ENCODE data around the gene MTRF1.

MTRF1 gene

DNA sequence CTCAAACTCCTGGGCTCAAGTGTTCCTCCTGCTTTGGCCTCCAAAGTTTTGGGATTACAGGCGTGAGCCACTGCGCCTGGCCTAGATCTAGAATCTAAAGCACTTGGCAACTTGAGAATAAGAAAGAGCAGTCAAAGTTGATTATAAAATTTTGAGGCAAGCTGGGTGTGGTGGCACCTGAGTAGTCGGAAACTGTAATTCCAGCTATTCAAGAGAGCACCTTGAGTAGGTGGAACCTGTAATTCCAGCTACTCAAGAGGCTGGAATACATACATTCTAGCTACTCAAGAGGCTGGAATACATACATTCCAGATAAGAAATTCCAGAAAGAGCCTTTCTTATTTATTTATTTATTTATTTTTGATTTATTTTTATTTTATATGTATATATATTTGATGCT, 39.4 kb upstream of the MTRF1 start:
- DNase-seq (ENCODE audit: insufficient read length, low spot score): no peak
- TF ChIP-seq SPI1 (IDR thresholded peaks at IDR 0.05; ENCODE audit: low read depth, low read length): no peak
- TF ChIP-seq POU2F2 (IDR thresholded peaks at IDR 0.05; ENCODE audit: low read depth, low read length): no peak
- TF ChIP-seq PAX5 (IDR thresholded peaks at IDR 0.05; ENCODE audit: insufficient read depth, low read length, severe bottlenecking): no peak
- no peak for TF ChIP-seq POLR2AphosphoS5 (IDR thresholded peaks at IDR 0.05; ENCODE audit: low read depth, low read length)
- TF ChIP-seq TAF1 (IDR thresholded peaks at IDR 0.05; ENCODE audit: low read depth, low read length): no peak
- no peak for TF ChIP-seq POLR2A (IDR thresholded peaks at IDR 0.05; ENCODE audit: low read depth, low read length)
- no peak for FAIRE-seq

DNA sequence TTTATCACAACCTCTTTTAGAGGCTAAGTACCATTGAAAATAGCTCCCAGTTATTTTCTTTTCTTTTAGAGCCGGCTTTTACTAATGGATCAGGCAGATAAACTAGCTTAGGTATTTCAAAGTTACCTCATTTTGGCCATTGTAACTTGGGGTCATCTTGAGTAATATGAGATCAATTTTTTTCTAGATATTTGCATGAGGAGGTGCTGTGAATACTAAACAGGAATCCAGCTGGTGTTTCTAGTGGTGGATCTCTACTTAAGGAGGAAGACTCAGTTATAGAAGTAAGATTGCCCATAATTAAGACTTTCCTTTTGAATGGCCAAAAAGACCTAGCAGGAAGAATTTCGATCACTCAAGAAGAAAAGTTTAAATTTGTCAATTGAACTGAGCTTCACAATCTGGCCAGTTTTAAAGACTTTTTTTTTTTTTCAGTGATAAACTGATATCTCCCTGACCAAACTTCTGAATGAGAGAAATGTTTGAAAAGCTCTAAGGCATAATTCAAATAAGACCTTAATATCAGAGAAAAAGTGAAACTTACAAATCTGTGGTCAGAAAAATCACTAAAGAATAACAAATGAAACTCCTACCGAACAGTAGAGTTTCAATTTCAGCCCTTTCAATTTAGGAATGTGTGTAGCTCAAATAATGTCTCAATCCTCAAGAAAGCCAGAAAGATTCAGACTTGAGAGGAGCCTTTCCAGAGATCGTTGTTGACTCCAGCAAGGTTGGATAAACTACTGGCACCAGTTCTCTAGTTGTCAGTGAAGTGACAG, 36.1 kb upstream of the MTRF1 start:
- DNase-seq (ENCODE audit: insufficient read length, low spot score): no peak
- FAIRE-seq: peak; percentile 61
- TF ChIP-seq PAX5 (IDR thresholded peaks at IDR 0.05; ENCODE audit: insufficient read depth, low read length, severe bottlenecking) (no peak), TAF1 (IDR thresholded peaks at IDR 0.05; ENCODE audit: low read depth, low read length) (no peak), POU2F2 (IDR thresholded peaks at IDR 0.05; ENCODE audit: low read depth, low read length) (no peak), POLR2AphosphoS5 (IDR thresholded peaks at IDR 0.05; ENCODE audit: low read depth, low read length) (no peak), POLR2A (IDR thresholded peaks at IDR 0.05; ENCODE audit: low read depth, low read length) (no peak), SPI1 (IDR thresholded peaks at IDR 0.05; ENCODE audit: low read depth, low read length) (no peak)

- DNase-seq (ENCODE audit: insufficient read length, low spot score) (no peak), FAIRE-seq (no peak)
- TF ChIP-seq TAF1 (IDR thresholded peaks at IDR 0.05; ENCODE audit: low read depth, low read length) (no peak), PAX5 (IDR thresholded peaks at IDR 0.05; ENCODE audit: insufficient read depth, low read length, severe bottlenecking) (no peak), POLR2AphosphoS5 (IDR thresholded peaks at IDR 0.05; ENCODE audit: low read depth, low read length) (no peak), POU2F2 (IDR thresholded peaks at IDR 0.05; ENCODE audit: low read depth, low read length) (no peak), POLR2A (IDR thresholded peaks at IDR 0.05; ENCODE audit: low read depth, low read length) (no peak), SPI1 (IDR thresholded peaks at IDR 0.05; ENCODE audit: low read depth, low read length) (no peak)
Measured at GRCh38 chr13:41296879-41297646, 33.7 kb upstream of the MTRF1 start.

DNA sequence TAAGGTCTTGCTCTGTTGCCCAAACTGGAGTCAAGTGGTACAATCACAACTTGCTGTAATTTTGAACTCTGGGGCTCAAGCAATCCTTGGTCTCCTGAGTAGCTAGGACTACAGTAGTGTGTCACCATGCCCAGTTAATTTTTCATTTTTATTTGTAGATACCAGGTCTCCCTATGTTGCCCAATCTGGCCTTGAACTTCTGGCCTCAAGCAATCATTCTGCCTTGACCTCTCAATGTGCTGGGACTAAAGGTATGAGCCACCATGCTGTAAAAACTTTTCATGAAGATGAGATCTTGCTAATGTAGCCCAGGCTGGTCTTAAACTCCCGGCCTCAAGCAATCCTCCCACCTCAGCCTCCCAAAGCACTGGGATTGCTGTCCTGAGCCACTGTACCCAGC, 32.6 kb upstream of the MTRF1 start:
- FAIRE-seq (no peak), DNase-seq (ENCODE audit: insufficient read length, low spot score) (no peak)
- TF ChIP-seq SPI1 (IDR thresholded peaks at IDR 0.05; ENCODE audit: low read depth, low read length): no peak
- no peak for TF ChIP-seq PAX5 (IDR thresholded peaks at IDR 0.05; ENCODE audit: insufficient read depth, low read length, severe bottlenecking)
- TF ChIP-seq POU2F2 (IDR thresholded peaks at IDR 0.05; ENCODE audit: low read depth, low read length): no peak
- no peak for TF ChIP-seq POLR2AphosphoS5 (IDR thresholded peaks at IDR 0.05; ENCODE audit: low read depth, low read length)
- no peak for TF ChIP-seq TAF1 (IDR thresholded peaks at IDR 0.05; ENCODE audit: low read depth, low read length)
- no peak for TF ChIP-seq POLR2A (IDR thresholded peaks at IDR 0.05; ENCODE audit: low read depth, low read length)

DNA sequence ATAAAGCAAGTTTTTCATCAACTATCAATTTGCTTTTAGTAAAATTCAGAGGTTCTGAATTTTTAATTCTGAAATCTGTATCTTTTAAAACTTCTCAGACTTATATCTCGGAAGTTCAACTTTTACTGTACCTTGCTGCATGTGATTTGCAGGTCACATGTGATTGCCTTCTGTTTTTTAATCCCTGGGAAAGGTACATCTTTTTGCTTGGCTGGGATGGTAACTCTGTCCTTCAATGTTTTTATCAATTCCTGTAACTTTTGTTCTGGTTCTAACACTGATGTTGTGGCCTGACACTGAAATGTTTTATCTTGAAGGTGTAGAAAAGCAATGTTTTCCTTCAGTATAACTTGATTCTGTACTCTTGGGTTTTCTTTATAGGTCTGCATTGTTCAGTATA, 31.5 kb upstream of the MTRF1 start:
- DNase-seq (ENCODE audit: insufficient read length, low spot score) (no peak), FAIRE-seq (no peak)

GRCh38 chr13:41293272-41293671, 29.9 kb upstream of the MTRF1 start:
- TF ChIP-seq POU2F2 (IDR thresholded peaks at IDR 0.05; ENCODE audit: low read depth, low read length) (no peak), POLR2AphosphoS5 (IDR thresholded peaks at IDR 0.05; ENCODE audit: low read depth, low read length) (no peak), TAF1 (IDR thresholded peaks at IDR 0.05; ENCODE audit: low read depth, low read length) (no peak), PAX5 (IDR thresholded peaks at IDR 0.05; ENCODE audit: insufficient read depth, low read length, severe bottlenecking) (no peak), POLR2A (IDR thresholded peaks at IDR 0.05; ENCODE audit: low read depth, low read length) (no peak), SPI1 (IDR thresholded peaks at IDR 0.05; ENCODE audit: low read depth, low read length) (no peak)
- FAIRE-seq: no peak
- no peak for DNase-seq (ENCODE audit: insufficient read length, low spot score)

More for the DNA sequence above, 31.5 kb upstream of the MTRF1 start:
- no peak for TF ChIP-seq PAX5 (IDR thresholded peaks at IDR 0.05; ENCODE audit: insufficient read depth, low read length, severe bottlenecking)
- TF ChIP-seq SPI1 (IDR thresholded peaks at IDR 0.05; ENCODE audit: low read depth, low read length): no peak
- TF ChIP-seq POU2F2 (IDR thresholded peaks at IDR 0.05; ENCODE audit: low read depth, low read length): no peak
- TF ChIP-seq POLR2A (IDR thresholded peaks at IDR 0.05; ENCODE audit: low read depth, low read length): no peak
- no peak for TF ChIP-seq TAF1 (IDR thresholded peaks at IDR 0.05; ENCODE audit: low read depth, low read length)
- TF ChIP-seq POLR2AphosphoS5 (IDR thresholded peaks at IDR 0.05; ENCODE audit: low read depth, low read length): no peak

GRCh38 chr13:41291246-41291645, 27.9 kb upstream of the MTRF1 start:
- no peak for FAIRE-seq
- no peak for DNase-seq (ENCODE audit: insufficient read length, low spot score)
- TF ChIP-seq PAX5 (IDR thresholded peaks at IDR 0.05; ENCODE audit: insufficient read depth, low read length, severe bottlenecking) (no peak), TAF1 (IDR thresholded peaks at IDR 0.05; ENCODE audit: low read depth, low read length) (no peak), POU2F2 (IDR thresholded peaks at IDR 0.05; ENCODE audit: low read depth, low read length) (no peak), POLR2AphosphoS5 (IDR thresholded peaks at IDR 0.05; ENCODE audit: low read depth, low read length) (no peak), SPI1 (IDR thresholded peaks at IDR 0.05; ENCODE audit: low read depth, low read length) (no peak), POLR2A (IDR thresholded peaks at IDR 0.05; ENCODE audit: low read depth, low read length) (no peak)

DNA sequence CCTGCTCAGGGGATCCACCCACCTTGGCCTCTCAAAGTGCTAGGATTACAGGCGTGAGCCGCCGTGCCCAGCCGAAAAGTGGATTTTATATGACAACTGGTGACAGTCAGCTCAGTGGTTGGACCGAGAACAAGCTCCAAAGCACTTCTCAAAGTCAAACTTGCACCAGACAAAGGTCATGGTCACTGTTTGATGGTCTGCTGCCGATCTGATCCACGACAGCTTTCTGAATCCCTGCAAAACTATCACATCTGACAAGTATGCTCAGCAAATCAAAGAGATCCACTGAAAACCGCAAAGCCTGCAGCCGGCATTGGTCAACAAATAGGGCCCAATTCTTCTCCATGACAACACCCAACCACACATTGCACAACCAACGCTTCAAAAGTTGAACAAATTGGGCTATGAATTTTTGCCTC, 26.1 kb upstream of the MTRF1 start:
- DNase-seq (ENCODE audit: insufficient read length, low spot score) (no peak), FAIRE-seq (no peak)
- no peak for TF ChIP-seq SPI1 (IDR thresholded peaks at IDR 0.05; ENCODE audit: low read depth, low read length)
- no peak for TF ChIP-seq POLR2AphosphoS5 (IDR thresholded peaks at IDR 0.05; ENCODE audit: low read depth, low read length)
- TF ChIP-seq POLR2A (IDR thresholded peaks at IDR 0.05; ENCODE audit: low read depth, low read length): no peak
- no peak for TF ChIP-seq PAX5 (IDR thresholded peaks at IDR 0.05; ENCODE audit: insufficient read depth, low read length, severe bottlenecking)
- TF ChIP-seq TAF1 (IDR thresholded peaks at IDR 0.05; ENCODE audit: low read depth, low read length): no peak
- no peak for TF ChIP-seq POU2F2 (IDR thresholded peaks at IDR 0.05; ENCODE audit: low read depth, low read length)

GRCh38 chr13:41286370-41286769, 23.0 kb upstream of the MTRF1 start:
- FAIRE-seq: no peak
- TF ChIP-seq POU2F2 (IDR thresholded peaks at IDR 0.05; ENCODE audit: low read depth, low read length) (no peak), SPI1 (IDR thresholded peaks at IDR 0.05; ENCODE audit: low read depth, low read length) (no peak), POLR2A (IDR thresholded peaks at IDR 0.05; ENCODE audit: low read depth, low read length) (no peak), TAF1 (IDR thresholded peaks at IDR 0.05; ENCODE audit: low read depth, low read length) (no peak), PAX5 (IDR thresholded peaks at IDR 0.05; ENCODE audit: insufficient read depth, low read length, severe bottlenecking) (no peak), POLR2AphosphoS5 (IDR thresholded peaks at IDR 0.05; ENCODE audit: low read depth, low read length) (no peak)
- DNase-seq (ENCODE audit: insufficient read length, low spot score): no peak
